Peyer's patch (tissue), 4 donors: ENCODE data around the gene SCFD2. TPM values are rescaled to one million over a fixed set of nuclear protein-coding genes. Genes with fewer than 3 reads are reported as not detected.

Experiments
- DNase-seq, 3 donors: peaks; one replicate each; pipeline ENCODE4 v3.0.0-alpha.2; 2017 to 2019
- H3K27ac ChIP-seq, 4 donors: fragments of 200-600 bp; sonication (generic); one replicate each; pipeline ENCODE4 v1.5.1; 2016 to 2019
- H3K27me3 ChIP-seq, 2 donors: fragments of 200-600 bp; sonication (generic); one replicate each; pipeline ENCODE4 v1.5.1; 2019
- H3K36me3 ChIP-seq, 3 donors: fragments of 200-600 bp; sonication (generic); one replicate each; pipeline ENCODE4 v1.5.1; 2016 to 2019
- H3K4me1 ChIP-seq, 4 donors: fragments of 200-600 bp; sonication (generic); one replicate each; pipeline ENCODE4 v1.5.1; 2016 to 2019
- H3K4me3 ChIP-seq, 4 donors: fragments of 200-600 bp; sonication (generic); 1 replicate in 3 of 4; 2 replicates in 1 of 4; pipeline ENCODE4 v1.5.1; 2016 to 2019; ENCODE audit warnings: mild to moderate bottlenecking in 1 of 4
- H3K9me3 ChIP-seq, 4 donors: fragments of 200-600 bp; sonication (generic); one replicate each; pipeline ENCODE4 v1.5.1; 2016 to 2019; ENCODE audit warnings: mild to moderate bottlenecking in 1 of 4
- POLR2A ChIP-seq, 2 donors: fragments of 450-650 bp; IDR thresholded peaks; one replicate each; pipeline ENCODE4 v1.5.1; 2017; ENCODE audit warnings: antibody characterized with exemption in 2 of 2, mild to moderate bottlenecking in 2 of 2, moderate library complexity in 2 of 2
- small RNA-seq, 2 donors: library from RNA; depleted of rRNA; stranded (forward); fragments of <200 nt; gene quantifications; one replicate each; pipeline ENCODE3, GENCODE V24; 2016
- total RNA-seq, 4 donors: library from RNA; depleted of rRNA; stranded (reverse); fragments of >200 nt; gene quantifications; one replicate each; pipeline ENCODE4 v1.1.0, GENCODE V29; 2016
- TF ChIP-seq, protein P1 (sequence below), 6 experiments: fragments of 450-650 bp in 4 of 6; fragments of 200-600 bp in 2 of 6; sonication (generic) in 1 of 6; IDR thresholded peaks; one replicate each; pipeline ENCODE4 v1.5.1; 2017 to 2019; ENCODE audit warnings: antibody characterized with exemption in 6 of 6, mild to moderate bottlenecking in 3 of 6, moderate library complexity in 1 of 6

The SCFD2 gene
- total RNA-seq, 4 donors from 2014 or later = 17.3 to 165 (median 30.1) TPM

GRCh38 chr4:52824270-52824602 is 541.6 kb downstream of the SCFD2 start:
- peak overlapping the region in 1 of 4 donors; percentile 52 for H3K27ac ChIP-seq
- no peak for DNase-seq
- H3K9me3 ChIP-seq = no peaks in the 10 kb centered on the region

DNA sequence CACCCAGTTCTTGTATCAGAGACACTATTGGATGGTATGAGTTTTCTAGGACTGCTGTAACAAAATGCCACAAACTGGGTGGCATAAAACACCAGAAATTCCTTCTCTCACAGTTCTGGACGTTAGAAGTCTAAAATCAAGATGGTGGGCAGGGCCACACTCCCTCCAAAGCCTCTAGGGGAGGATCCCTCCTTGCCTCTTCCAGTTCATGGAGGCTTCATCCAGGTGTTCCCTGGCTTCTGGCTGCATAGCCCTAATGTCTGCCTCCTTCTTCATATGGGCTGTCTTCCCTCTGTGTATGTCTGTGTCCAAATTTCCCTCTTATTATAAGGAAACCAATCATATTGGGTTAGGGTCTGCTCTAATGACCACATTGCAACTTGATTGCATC is 542.2 kb downstream of the SCFD2 start:
- peak overlapping the region in 3 of 4 donors; percentile 21 to 70 (median 52) for H3K27ac ChIP-seq
- TF ChIP-seq, protein P1, sequence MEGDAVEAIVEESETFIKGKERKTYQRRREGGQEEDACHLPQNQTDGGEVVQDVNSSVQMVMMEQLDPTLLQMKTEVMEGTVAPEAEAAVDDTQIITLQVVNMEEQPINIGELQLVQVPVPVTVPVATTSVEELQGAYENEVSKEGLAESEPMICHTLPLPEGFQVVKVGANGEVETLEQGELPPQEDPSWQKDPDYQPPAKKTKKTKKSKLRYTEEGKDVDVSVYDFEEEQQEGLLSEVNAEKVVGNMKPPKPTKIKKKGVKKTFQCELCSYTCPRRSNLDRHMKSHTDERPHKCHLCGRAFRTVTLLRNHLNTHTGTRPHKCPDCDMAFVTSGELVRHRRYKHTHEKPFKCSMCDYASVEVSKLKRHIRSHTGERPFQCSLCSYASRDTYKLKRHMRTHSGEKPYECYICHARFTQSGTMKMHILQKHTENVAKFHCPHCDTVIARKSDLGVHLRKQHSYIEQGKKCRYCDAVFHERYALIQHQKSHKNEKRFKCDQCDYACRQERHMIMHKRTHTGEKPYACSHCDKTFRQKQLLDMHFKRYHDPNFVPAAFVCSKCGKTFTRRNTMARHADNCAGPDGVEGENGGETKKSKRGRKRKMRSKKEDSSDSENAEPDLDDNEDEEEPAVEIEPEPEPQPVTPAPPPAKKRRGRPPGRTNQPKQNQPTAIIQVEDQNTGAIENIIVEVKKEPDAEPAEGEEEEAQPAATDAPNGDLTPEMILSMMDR (IDR thresholded peaks at IDR 0.05) = no peak
- TF ChIP-seq POLR2A (IDR thresholded peaks at IDR 0.05) = no peak
- no peak overlapping the region for H3K4me3 ChIP-seq
- H3K27me3 ChIP-seq = no peaks in the 10 kb centered on the region
- peaks cover 0 to 10% (median 0%) of the 10 kb centered on the region in 4 donors for H3K4me1 ChIP-seq
- H3K9me3 ChIP-seq = no peaks in the 10 kb centered on the region
- H3K36me3 ChIP-seq = no peaks in the 10 kb centered on the region
- no peak for DNase-seq

More at GRCh38 chr4:52824270-52824602, 541.6 kb downstream of the SCFD2 start:
- Histone ChIP-seq H3K4me3 (no peak overlapping the region), H3K36me3 (no peaks in the 10 kb centered on the region), H3K27me3 (no peaks in the 10 kb centered on the region), H3K4me1 (peaks cover 0 to 10% (median 0%) of the 10 kb centered on the region in 4 donors)
- TF ChIP-seq POLR2A (IDR thresholded peaks at IDR 0.05) = no peak
- TF ChIP-seq, protein P1 (IDR thresholded peaks at IDR 0.05) = no peak

Small RNA genes within 50 kb of the gene (small RNA-seq; reads per million reads assigned to genes)
- gene RNU6-310P = 0 reads per million in 2 donors

Other genes starting within 250 kb of the SCFD2 start
- gene FIP1L1, start 11.6 kb upstream of the SCFD2 start, total RNA-seq = 10 to 100 TPM; 31.5 to 62.7 (median 45.3) TPM
- gene LNX1, start 225.4 kb upstream of the SCFD2 start, total RNA-seq = 10 to 100 TPM; 18.4 to 55.3 (median 31.9) TPM